Coronary artery (tissue), 2 donors: Measurements from ENCODE around the gene ST6GALNAC3.

Experiments
- DNase-seq: peaks from one replicate; pipeline ENCODE4 v3.0.0-alpha.2; 2017; ENCODE audit warnings: low spot score
- H3K27ac ChIP-seq, 2 donors: fragments of 200-600 bp; sonication (generic); one replicate each; pipeline ENCODE4 v1.5.1; 2016 to 2019
- H3K4me3 ChIP-seq: fragments of 200-600 bp; sonication (generic); 2 replicates; pipeline ENCODE4 v1.5.1; 2016; ENCODE audit warnings: mild to moderate bottlenecking, moderate library complexity
- CTCF ChIP-seq: fragments of 200-600 bp; sonication (generic); IDR thresholded peaks from one replicate; pipeline ENCODE4 v1.5.1; 2019; ENCODE audit warnings: antibody characterized with exemption

The ST6GALNAC3 gene

DNA sequence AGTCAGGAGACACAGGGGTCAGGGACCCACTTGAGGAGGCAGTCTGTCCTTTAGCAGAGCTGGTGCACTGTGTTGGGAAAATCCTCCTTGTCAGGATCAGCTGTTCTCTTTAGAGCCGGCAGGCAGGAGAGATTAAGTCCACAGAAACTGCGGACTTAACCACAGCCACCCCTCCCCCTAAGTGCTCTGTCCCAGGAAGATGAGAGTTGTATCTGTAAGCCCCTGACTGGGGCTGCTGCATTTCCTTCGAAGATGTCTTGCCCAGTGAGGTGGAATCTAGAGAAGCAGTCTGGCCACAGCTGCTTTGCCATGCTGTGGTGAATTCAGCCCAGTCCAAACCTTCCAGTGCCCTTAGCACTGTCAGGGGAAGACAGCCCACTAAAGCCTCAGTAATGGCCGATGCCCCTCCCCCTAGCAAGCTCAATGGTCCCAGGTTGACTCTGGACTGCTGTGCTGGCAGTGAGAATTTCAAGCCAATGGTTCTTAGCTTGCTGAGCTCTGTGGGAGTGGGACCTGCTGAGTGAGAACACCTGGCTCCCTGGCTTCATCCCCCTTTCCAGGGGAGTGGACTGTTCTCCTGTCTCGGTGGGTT, 172.8 kb downstream of the ST6GALNAC3 start:
- Histone ChIP-seq H3K27ac (no peak overlapping the region), H3K4me3 (no peak overlapping the region)
- DNase-seq = no peak
- no peak for TF ChIP-seq CTCF

GRCh38 chr1:76250271-76250670, 175.7 kb downstream of the ST6GALNAC3 start:
- Histone ChIP-seq H3K27ac (no peak overlapping the region), H3K4me3 (no peak overlapping the region)
- no peak for TF ChIP-seq CTCF
- no peak for DNase-seq

DNA sequence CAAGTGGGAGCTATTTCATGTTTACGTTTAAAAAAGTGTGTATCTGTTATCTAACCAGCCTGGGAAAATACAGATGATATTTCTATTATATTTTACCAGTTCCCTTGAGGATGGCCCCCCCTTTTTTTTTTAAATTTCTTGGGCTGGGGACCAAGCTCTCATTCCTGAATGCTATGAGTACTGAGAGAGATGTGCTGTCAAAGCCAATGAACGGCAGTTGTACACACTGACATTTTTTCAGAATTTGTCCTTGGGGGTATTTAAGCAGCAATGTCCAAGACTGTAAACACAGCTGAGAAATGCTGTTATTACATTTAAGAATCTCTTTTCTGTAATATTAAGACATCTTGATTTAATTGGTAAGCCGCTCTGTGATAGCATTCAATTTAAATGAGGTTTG, 177.9 kb downstream of the ST6GALNAC3 start:
- Histone ChIP-seq H3K4me3 (no peak overlapping the region), H3K27ac (no peak overlapping the region)
- no peak for TF ChIP-seq CTCF
- no peak for DNase-seq

GRCh38 chr1:76254104-76255030, 179.8 kb downstream of the ST6GALNAC3 start:
- DNase-seq = no peak
- Histone ChIP-seq H3K27ac (no peak overlapping the region), H3K4me3 (no peak overlapping the region)
- no peak for TF ChIP-seq CTCF

- Histone ChIP-seq H3K27ac (no peak overlapping the region), H3K4me3 (no peak overlapping the region)
- DNase-seq = no peak
- no peak for TF ChIP-seq CTCF
These were observed 182.0 kb downstream of the ST6GALNAC3 start for GRCh38 chr1:76256289-76257223.

- no peak for DNase-seq
- Histone ChIP-seq H3K4me3 (no peak overlapping the region), H3K27ac (no peak overlapping the region)
- TF ChIP-seq CTCF = no peak
These were observed 183.3 kb downstream of the ST6GALNAC3 start for GRCh38 chr1:76257823-76258222.
